Measurements from ENCODE around the gene KRTAP5-5.

The KRTAP5-5 gene

GRCh38 chr11:1674173-1675131, 44.9 kb downstream of the KRTAP5-5 start:
- DNase-seq, result no peak

GRCh38 chr11:1675536-1676228, 46.1 kb downstream of the KRTAP5-5 start:
- no peak for DNase-seq

- DNase-seq, result no peak
Measured at GRCh38 chr11:1676229-1676740, 46.7 kb downstream of the KRTAP5-5 start.

- no peak for DNase-seq
Measured at GRCh38 chr11:1679881-1680280, 50.3 kb downstream of the KRTAP5-5 start.
